Left lung (tissue), 14 donors: ENCODE data around the gene MCUB. TPM values are rescaled to one million over a fixed set of nuclear protein-coding genes. Genes with fewer than 3 reads are reported as not detected.
"Not testable (repeated sequence)": the region's sequence is repeated elsewhere in the genome, so short reads cannot be mapped to it uniquely, and the experiment has no call there.

Experiments used
- ATAC-seq: fragments of 200-7000 bp; cut with Tn5 transposase; one replicate; pipeline ENCODE4 v1.9.1; 2020; ENCODE audit warnings: moderate library complexity
- DNase-seq, 4 donors: peaks; one replicate each; pipeline ENCODE4 v3.0.0-alpha.2; 2013 to 2020
- H3K27ac ChIP-seq, 2 donors: fragments of 200-600 bp; sonication (generic) in 1 of 2; one replicate each; pipeline versions ENCODE4 v1.5.0 to v1.8.0; 2020 to 2021
- H3K27me3 ChIP-seq, 2 donors: fragments of 200-600 bp; sonication (generic) in 1 of 2; one replicate each; pipeline versions ENCODE4 v1.5.0 to v1.8.0; 2020 to 2021
- H3K36me3 ChIP-seq, 2 donors: fragments of 200-600 bp; sonication (generic) in 1 of 2; one replicate each; pipeline versions ENCODE4 v1.5.0 to v1.8.0; 2020 to 2021
- H3K4me1 ChIP-seq, 2 donors: fragments of 200-600 bp; one replicate each; pipeline ENCODE4 v1.8.0; 2021
- H3K4me3 ChIP-seq, 2 donors: fragments of 200-600 bp; sonication (generic) in 1 of 2; one replicate each; pipeline versions ENCODE4 v1.5.0 to v1.8.0; 2020 to 2021; ENCODE audit warnings: mild to moderate bottlenecking in 1 of 2
- H3K9me3 ChIP-seq, 2 donors: fragments of 200-600 bp; sonication (generic) in 1 of 2; one replicate each; pipeline versions ENCODE4 v1.5.0 to v1.8.0; 2020 to 2021
- CTCF ChIP-seq, 2 donors: fragments of 200-600 bp; sonication (generic) in 1 of 2; IDR thresholded peaks; one replicate each; pipeline versions ENCODE4 v1.5.0 to v1.8.0; 2021; ENCODE audit warnings: antibody characterized with exemption in 2 of 2
- intact Hi-C, 2 donors: fragments of 100-400 bp; cut with DNase I; formaldehyde crosslinking; loops; one replicate each; pipeline versions ENCODE4 v1.11.2 to v1.14.2; 2022
- long read RNA-seq, 12 donors: library from polyadenylated mRNA in 2 of 12; unstranded in 2 of 12; transcript quantifications; one replicate each; pipeline ENCODE4 v2.0.0 and lab custom pipeline, GENCODE V29; 2019 to 2026
- polyA plus RNA-seq, 6 donors: library from polyadenylated mRNA; unstranded; fragments of 120-200 nt; gene quantifications; one replicate each; pipeline ENCODE4 v1.2.1, GENCODE V29; 2013; ENCODE audit not compliant: insufficient read length in 6 of 6
- total RNA-seq, 2 donors: library from RNA; stranded (reverse); fragmentation: NEBNext Ultra II Directional; extraction: Animal tissue kit (Norgen Biotek cat#: 25700); gene quantifications; one replicate each; pipeline ENCODE4 v1.2.1, GENCODE V29; 2021
- donor health status: DM: no; HTN: yes; CAD: no.
- donor health status: DM: no; HTN: no; CAD: no.

MCUB gene
- 10 to 100 TPM; 18.8 to 28.2 TPM for total RNA-seq
- 1 to 10 TPM; 5.3 to 8.8 (median 5.7) TPM for polyA plus RNA-seq
- long read RNA-seq, donor 1, transcript MCUB-201 (8 exons, 2,278 nt), result major isoform, 6 of 69 reads
- long read RNA-seq, donor 1, partial matches to known transcripts, result 24 of 69 reads
- long read RNA-seq, donor 1, other reads (novel, unspliced or antisense), result 39 of 69 reads
- long read RNA-seq, donor 2, partial matches to known transcripts, result 33 of 74 reads
- long read RNA-seq, donor 2, other reads (novel, unspliced or antisense), result 40 of 74 reads
- long read RNA-seq, donor 3, partial matches to known transcripts, result 23 of 55 reads
- long read RNA-seq, donor 3, other reads (novel, unspliced or antisense), result 31 of 55 reads
- long read RNA-seq, donor 4, transcript MCUB-201 (8 exons, 2,278 nt), result major isoform, 19 of 24 reads
- long read RNA-seq, donor 4, partial matches to known transcripts, result 1 of 24 reads
- long read RNA-seq, donor 4, other reads (novel, unspliced or antisense), result 4 of 24 reads
- long read RNA-seq, donor 5, partial matches to known transcripts, result 0 of 1 reads
- long read RNA-seq, donor 5, other reads (novel, unspliced or antisense), result 0 of 1 reads
- long read RNA-seq, donor 6, partial matches to known transcripts, result 0 of 1 reads
- long read RNA-seq, donor 6, other reads (novel, unspliced or antisense), result 0 of 1 reads
- long read RNA-seq, donor 7, partial matches to known transcripts, result 86 of 122 reads
- long read RNA-seq, donor 7, other reads (novel, unspliced or antisense), result 35 of 122 reads
- long read RNA-seq, donor 8, partial matches to known transcripts, result 138 of 183 reads
- long read RNA-seq, donor 8, other reads (novel, unspliced or antisense), result 43 of 183 reads
- long read RNA-seq, donor 9, result 0 reads
- long read RNA-seq, donor 10, transcript MCUB-201 (8 exons, 2,278 nt), result major isoform, 27 of 36 reads
- long read RNA-seq, donor 10, partial matches to known transcripts, result 0 of 36 reads
- long read RNA-seq, donor 10, other reads (novel, unspliced or antisense), result 9 of 36 reads
- long read RNA-seq, donor 11, transcript MCUB-201 (8 exons, 2,278 nt), result major isoform, 7 of 8 reads
- long read RNA-seq, donor 11, partial matches to known transcripts, result 0 of 8 reads
- long read RNA-seq, donor 11, other reads (novel, unspliced or antisense), result 0 of 8 reads
- long read RNA-seq, donor 12, partial matches to known transcripts, result 0 of 2 reads
- long read RNA-seq, donor 12, other reads (novel, unspliced or antisense), result 0 of 2 reads

GRCh38 chr4:109559983-109560686 is at the start of gene MCUB:
MCUB (plus strand) TSS chr4:109560246; CDS start chr4:109560338, 92 bp downstream.
- H3K27me3 ChIP-seq, result peaks cover 0 to 30% of the 10 kb centered on the region in 2 donors
- DNase-seq, result peak; percentile 53 to 96 (median 85)
- H3K36me3 ChIP-seq, result no peaks in the 10 kb centered on the region
- peaks cover 0 to 13% of the 10 kb centered on the region in 2 donors for H3K4me1 ChIP-seq
- peaks cover 0 to 4% of the 10 kb centered on the region in 2 donors for H3K9me3 ChIP-seq
- H3K27ac ChIP-seq, result peak within 1 kb of the TSS; percentile 89 to 93
- H3K4me3 ChIP-seq, result peak within 1 kb of the TSS; percentile 70 to 76
- no peak for TF ChIP-seq CTCF (IDR thresholded peaks at IDR 0.05)
- ATAC-seq, result peak; percentile 98
- intact Hi-C loops, result no loop called here

- no peaks in the 10 kb centered on the region for H3K4me1 ChIP-seq
- no peaks in the 10 kb centered on the region for H3K27me3 ChIP-seq
- intact Hi-C loops, result no loop called here
- H3K27ac ChIP-seq, result no peak overlapping the region
- peaks cover 0 to 91% of the 10 kb centered on the region in 2 donors for H3K36me3 ChIP-seq
- DNase-seq (no peak), ATAC-seq (no peak)
- H3K4me3 ChIP-seq, result no peak overlapping the region
- no peaks in the 10 kb centered on the region for H3K9me3 ChIP-seq
- no peak for TF ChIP-seq CTCF (IDR thresholded peaks at IDR 0.05)
These were observed 49.4 kb upstream of the MCUB start for GRCh38 chr4:109510687-109511086.

- no peak for DNase-seq
- H3K4me1 ChIP-seq, result no peaks in the 10 kb centered on the region
- no peaks in the 10 kb centered on the region for H3K9me3 ChIP-seq
- no peak overlapping the region for H3K4me3 ChIP-seq
- H3K36me3 ChIP-seq, result peaks cover 0 to 90% of the 10 kb centered on the region in 2 donors
- ATAC-seq, result no peak
- H3K27ac ChIP-seq, result no peak overlapping the region
- no peak for TF ChIP-seq CTCF (IDR thresholded peaks at IDR 0.05)
- intact Hi-C loops, result no loop called here
- no peaks in the 10 kb centered on the region for H3K27me3 ChIP-seq
These were observed 48.6 kb upstream of the MCUB start for GRCh38 chr4:109511414-109511813.

GRCh38 chr4:109513368-109513767 is 46.7 kb upstream of the MCUB start:
- H3K4me1 ChIP-seq, intact Hi-C loops, H3K27ac ChIP-seq, ATAC-seq, H3K9me3 ChIP-seq, DNase-seq, H3K4me3 ChIP-seq, H3K27me3 ChIP-seq: not testable (repeated sequence)
- H3K36me3 ChIP-seq, result peaks cover 0 to 88% of the 10 kb centered on the region in 2 donors

GRCh38 chr4:109532182-109532581 is 27.9 kb upstream of the MCUB start:
- DNase-seq, result no peak
- Histone ChIP-seq H3K4me1 (no peaks in the 10 kb centered on the region), H3K36me3 (peaks cover 0 to 98% of the 10 kb centered on the region in 2 donors), H3K9me3 (no peaks in the 10 kb centered on the region), H3K4me3 (no peak overlapping the region), H3K27ac (no peak overlapping the region), H3K27me3 (no peaks in the 10 kb centered on the region)
- TF ChIP-seq CTCF (IDR thresholded peaks at IDR 0.05), result no peak
- ATAC-seq, result no peak
- intact Hi-C loops, result no loop called here
